Upper lobe of right lung (tissue), 1 donor: Measurements from ENCODE around the gene ARID1B. TPM values are rescaled to one million over a fixed set of nuclear protein-coding genes. Genes with fewer than 3 reads are reported as not detected.

Source experiments
- ATAC-seq: fragments of 200-7000 bp; cut with Tn5 transposase; one replicate; pipeline ENCODE4 v1.9.1; 2020; ENCODE audit warnings: mild to moderate bottlenecking, moderate library complexity
- DNase-seq: peaks from one replicate; pipeline ENCODE4 v3.0.0-alpha.2; 2020
- H3K27ac ChIP-seq: fragments of 200-600 bp; one replicate; pipeline ENCODE4 v1.8.0; 2022
- H3K27me3 ChIP-seq: fragments of 200-600 bp; one replicate; pipeline ENCODE4 v1.8.0; 2022; ENCODE audit warnings: mild to moderate bottlenecking
- H3K36me3 ChIP-seq: fragments of 200-600 bp; one replicate; pipeline ENCODE4 v1.8.0; 2022
- H3K4me1 ChIP-seq: fragments of 200-600 bp; one replicate; pipeline ENCODE4 v1.8.0; 2022
- H3K4me3 ChIP-seq: fragments of 200-600 bp; one replicate; pipeline ENCODE4 v1.8.0; 2022; ENCODE audit warnings: mild to moderate bottlenecking
- H3K9me3 ChIP-seq: fragments of 200-600 bp; one replicate; pipeline ENCODE4 v1.8.0; 2022
- CTCF ChIP-seq: fragments of 200-600 bp; IDR thresholded peaks from one replicate; pipeline ENCODE4 v1.8.0; 2022; ENCODE audit warnings: antibody characterized with exemption
- intact Hi-C: fragments of 100-400 bp; cut with DNase I; formaldehyde crosslinking; loops from one replicate; pipeline ENCODE4 v1.11.0; 2022
- total RNA-seq: library from RNA; stranded (reverse); fragmentation: NEBNext Ultra II Directional; extraction: Animal tissue kit (Norgen Biotek cat#: 25700); gene quantifications from one replicate; pipeline ENCODE4 v1.2.1, GENCODE V29; 2021
- donor health status: DM: no; HTN: yes; CAD: no; lungs with severe emphysema.

The ARID1B gene
- total RNA-seq, 1 donor from 2014 or later: 80.4 TPM

DNA sequence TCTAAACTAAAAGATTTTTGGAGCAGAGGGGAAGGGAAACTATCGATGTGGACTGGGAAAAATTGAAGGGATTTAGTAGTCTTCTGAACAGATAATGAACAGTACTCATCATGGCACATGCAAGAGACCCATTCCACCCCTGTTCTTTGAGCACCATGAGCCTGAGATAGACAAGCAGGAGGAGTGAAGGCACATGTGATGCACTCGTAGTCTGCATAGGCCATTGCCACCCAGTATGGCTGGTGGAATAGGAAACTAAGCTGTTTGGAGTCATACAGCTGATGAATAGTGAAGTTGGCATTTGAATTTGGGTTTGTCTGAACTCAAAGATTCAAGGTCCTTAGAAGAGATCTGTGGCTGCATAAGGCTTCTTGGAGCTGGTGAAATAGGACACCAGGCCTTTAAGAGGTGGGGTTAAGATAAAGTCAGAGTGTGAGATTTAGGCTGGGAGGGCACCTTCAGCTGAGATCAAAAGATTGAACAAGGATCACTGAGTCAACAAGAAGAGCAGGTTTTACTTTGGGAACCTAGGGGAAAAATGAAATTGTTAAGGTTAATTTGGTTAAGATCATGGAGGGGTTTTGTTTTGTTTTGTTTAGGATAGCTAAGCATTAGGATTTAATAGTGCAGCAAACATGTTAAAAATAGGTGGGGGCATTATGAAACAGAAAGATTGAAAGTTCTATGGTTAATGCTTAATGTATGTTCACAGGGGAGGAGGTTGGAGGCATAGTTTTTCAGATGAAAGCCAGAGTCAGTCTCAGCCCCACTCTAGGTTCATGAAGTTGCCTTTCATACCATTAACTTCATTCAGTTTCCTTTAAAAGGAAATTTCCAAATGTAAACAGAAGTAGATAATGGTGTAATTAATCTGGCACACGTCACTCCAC lies 148.8 kb downstream of the ARID1B start:
- intact Hi-C loops: no loop called here
- TF ChIP-seq CTCF: no peak
- Histone ChIP-seq H3K4me3 (no peak overlapping the region), H3K36me3 (no peaks in the 10 kb centered on the region), H3K27me3 (no peaks in the 10 kb centered on the region), H3K4me1 (peaks cover 16% of the 10 kb centered on the region), H3K9me3 (no peaks in the 10 kb centered on the region), H3K27ac (no peak overlapping the region)
- ATAC-seq: peak; percentile 46
- no peak for DNase-seq

- H3K27ac ChIP-seq: no peak overlapping the region
- no peak for ATAC-seq
- H3K27me3 ChIP-seq: no peaks in the 10 kb centered on the region
- H3K36me3 ChIP-seq: no peaks in the 10 kb centered on the region
- intact Hi-C loops: no loop called here
- no peak for DNase-seq
- TF ChIP-seq CTCF: no peak
- no peak overlapping the region for H3K4me3 ChIP-seq
- H3K9me3 ChIP-seq: no peaks in the 10 kb centered on the region
- peaks cover 25% of the 10 kb centered on the region for H3K4me1 ChIP-seq
Measured at GRCh38 chr6:156928126-156928525, 150.9 kb downstream of the ARID1B start.

GRCh38 chr6:156928972-156929371 lies 151.8 kb downstream of the ARID1B start:
- Histone ChIP-seq H3K4me3 (no peak overlapping the region), H3K9me3 (no peaks in the 10 kb centered on the region), H3K27ac (no peak overlapping the region), H3K27me3 (no peaks in the 10 kb centered on the region), H3K36me3 (no peaks in the 10 kb centered on the region), H3K4me1 (peaks cover 25% of the 10 kb centered on the region)
- no peak for ATAC-seq
- DNase-seq: no peak
- intact Hi-C loops: no loop called here
- no peak for TF ChIP-seq CTCF

- H3K4me3 ChIP-seq: no peak overlapping the region
- no peak for TF ChIP-seq CTCF
- no peak for DNase-seq
- H3K36me3 ChIP-seq: no peaks in the 10 kb centered on the region
- peaks cover 14% of the 10 kb centered on the region for H3K4me1 ChIP-seq
- intact Hi-C loops: no loop called here
- no peak for ATAC-seq
- H3K27ac ChIP-seq: no peak overlapping the region
- no peaks in the 10 kb centered on the region for H3K27me3 ChIP-seq
- no peaks in the 10 kb centered on the region for H3K9me3 ChIP-seq
Measured at GRCh38 chr6:156931283-156931682, 154.1 kb downstream of the ARID1B start.

GRCh38 chr6:156933201-156934068 lies 156.3 kb downstream of the ARID1B start:
- Histone ChIP-seq H3K4me1 (peaks cover 12% of the 10 kb centered on the region), H3K36me3 (no peaks in the 10 kb centered on the region), H3K27ac (peak overlapping the region; percentile 32), H3K9me3 (no peaks in the 10 kb centered on the region), H3K4me3 (no peak overlapping the region), H3K27me3 (no peaks in the 10 kb centered on the region)
- no peak for TF ChIP-seq CTCF
- ATAC-seq (peak; percentile 88), DNase-seq (peak; percentile 77)
- intact Hi-C loops: no loop called here
